Nephron (organoid): ENCODE results near the gene HORMAD2.

Experiments
- H3K27ac Mint-ChIP-seq, 3 experiments: 2 replicates each; pipeline ENCODE4 v1.8.0; 2020; ENCODE audit warnings: mixed read lengths in 3 of 3, mild to moderate bottlenecking in 2 of 3, moderate library complexity in 1 of 3
- H3K27me3 Mint-ChIP-seq: 2 replicates; pipeline ENCODE4 v1.8.0; 2021; ENCODE audit warnings: low read depth, mild to moderate bottlenecking, moderate library complexity, mixed read lengths
- H3K36me3 Mint-ChIP-seq: 2 replicates; pipeline ENCODE4 v1.8.0; 2020; ENCODE audit warnings: low read depth, mixed read lengths
- H3K4me1 Mint-ChIP-seq: 2 replicates; pipeline ENCODE4 v1.8.0; 2020; ENCODE audit warnings: mixed read lengths
- H3K4me3 Mint-ChIP-seq, 3 experiments: 2 replicates each; pipeline ENCODE4 v1.8.0; 2020; ENCODE audit warnings: mild to moderate bottlenecking in 3 of 3, mixed read lengths in 3 of 3, moderate library complexity in 2 of 3
- H3K9me3 Mint-ChIP-seq: 2 replicates; pipeline ENCODE4 v1.8.0; 2020; ENCODE audit warnings: mixed read lengths
- TF ChIP-seq, protein P1 (sequence below), 3 experiments: fragments of 200-600 bp; sonication (generic); IDR thresholded peaks; one replicate each; pipeline ENCODE4 v1.5.0; 2021; ENCODE audit warnings: antibody characterized with exemption in 3 of 3; ENCODE audit not compliant: unreplicated experiment in 3 of 3

The HORMAD2 gene, protein sequence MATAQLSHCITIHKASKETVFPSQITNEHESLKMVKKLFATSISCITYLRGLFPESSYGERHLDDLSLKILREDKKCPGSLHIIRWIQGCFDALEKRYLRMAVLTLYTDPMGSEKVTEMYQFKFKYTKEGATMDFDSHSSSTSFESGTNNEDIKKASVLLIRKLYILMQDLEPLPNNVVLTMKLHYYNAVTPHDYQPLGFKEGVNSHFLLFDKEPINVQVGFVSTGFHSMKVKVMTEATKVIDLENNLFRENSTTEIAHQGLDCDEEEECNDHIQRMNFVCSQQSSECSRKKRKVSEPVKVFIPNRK

DNA sequence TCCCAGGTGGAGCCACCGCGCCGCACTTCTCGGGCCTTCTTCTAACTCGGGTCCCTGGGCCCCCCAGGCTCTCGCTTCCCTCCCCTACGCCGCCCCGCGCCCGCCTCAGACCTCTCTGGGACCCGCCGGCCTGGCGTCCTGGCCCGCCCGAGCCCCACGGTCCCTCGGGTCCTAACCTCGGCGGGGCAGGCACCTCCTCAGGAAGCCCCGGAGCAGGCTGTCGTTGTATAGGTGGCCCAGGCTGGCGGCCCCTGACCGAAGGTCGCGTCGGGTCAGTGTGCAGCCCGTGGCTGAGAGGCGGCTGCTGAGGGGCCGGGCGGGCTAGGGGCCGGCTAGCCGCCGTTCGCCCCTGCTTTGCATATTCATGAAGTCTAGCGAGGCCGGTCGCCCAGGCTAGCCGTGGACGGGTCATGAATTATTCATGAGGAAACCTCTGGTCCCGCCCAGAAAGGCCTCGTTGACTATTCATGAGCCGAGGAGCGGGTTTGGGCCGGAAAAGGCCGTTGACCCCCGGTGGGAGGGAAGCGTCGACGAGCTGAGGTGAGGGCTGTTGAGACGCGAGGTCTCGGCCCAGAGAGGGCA is at the start of gene HORMAD2:
Gene HORMAD2, plus strand, starts transcription at position 513 of the 582 bp plus-strand sequence. CDS start 13,489 bp downstream, outside the sequence.
- TF ChIP-seq, protein P1, sequence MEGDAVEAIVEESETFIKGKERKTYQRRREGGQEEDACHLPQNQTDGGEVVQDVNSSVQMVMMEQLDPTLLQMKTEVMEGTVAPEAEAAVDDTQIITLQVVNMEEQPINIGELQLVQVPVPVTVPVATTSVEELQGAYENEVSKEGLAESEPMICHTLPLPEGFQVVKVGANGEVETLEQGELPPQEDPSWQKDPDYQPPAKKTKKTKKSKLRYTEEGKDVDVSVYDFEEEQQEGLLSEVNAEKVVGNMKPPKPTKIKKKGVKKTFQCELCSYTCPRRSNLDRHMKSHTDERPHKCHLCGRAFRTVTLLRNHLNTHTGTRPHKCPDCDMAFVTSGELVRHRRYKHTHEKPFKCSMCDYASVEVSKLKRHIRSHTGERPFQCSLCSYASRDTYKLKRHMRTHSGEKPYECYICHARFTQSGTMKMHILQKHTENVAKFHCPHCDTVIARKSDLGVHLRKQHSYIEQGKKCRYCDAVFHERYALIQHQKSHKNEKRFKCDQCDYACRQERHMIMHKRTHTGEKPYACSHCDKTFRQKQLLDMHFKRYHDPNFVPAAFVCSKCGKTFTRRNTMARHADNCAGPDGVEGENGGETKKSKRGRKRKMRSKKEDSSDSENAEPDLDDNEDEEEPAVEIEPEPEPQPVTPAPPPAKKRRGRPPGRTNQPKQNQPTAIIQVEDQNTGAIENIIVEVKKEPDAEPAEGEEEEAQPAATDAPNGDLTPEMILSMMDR (IDR thresholded peaks at IDR 0.05; ENCODE audit: unreplicated experiment in 3 of 3): no peak
- Mint-ChIP-seq H3K4me1 (peaks cover 5% of the 10 kb centered on the region), H3K9me3 (peaks cover 2% of the 10 kb centered on the region)

DNA sequence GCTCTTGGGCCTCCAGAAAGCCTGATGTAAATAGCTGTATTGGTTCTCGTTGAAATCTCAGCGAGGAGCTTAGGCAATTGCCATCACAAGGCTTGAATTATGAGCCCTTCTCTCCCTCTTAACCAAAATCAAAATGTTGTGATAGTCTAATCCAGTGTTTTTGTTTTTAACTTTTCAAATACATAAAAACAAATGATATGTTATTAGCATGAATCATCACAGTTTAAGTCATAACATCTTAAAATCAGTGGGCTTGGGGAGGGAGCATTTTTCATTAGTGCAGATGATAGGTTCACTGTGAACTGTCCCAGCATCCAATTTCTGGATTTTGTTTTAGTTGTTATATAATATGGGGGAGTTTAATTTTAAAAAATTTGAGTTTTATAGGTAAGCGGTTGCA is 48.9 kb upstream of the HORMAD2 start:
- H3K9me3 Mint-ChIP-seq: no peaks in the 10 kb centered on the region
- no peak overlapping the region for H3K27ac Mint-ChIP-seq
- H3K4me1 Mint-ChIP-seq: peaks cover 14% of the 10 kb centered on the region
- H3K36me3 Mint-ChIP-seq: peaks cover 33% of the 10 kb centered on the region
- no peaks in the 10 kb centered on the region for H3K27me3 Mint-ChIP-seq
- H3K4me3 Mint-ChIP-seq: no peak overlapping the region
- TF ChIP-seq, protein P1 (IDR thresholded peaks at IDR 0.05; ENCODE audit: unreplicated experiment in 3 of 3): no peak

More for the DNA sequence above, at the start of gene HORMAD2:
- no peak within 1 kb of the TSS for H3K27ac Mint-ChIP-seq
- peaks cover 4% of the 10 kb centered on the region for H3K27me3 Mint-ChIP-seq
- peak within 1 kb of the TSS in 2 of 3 experiments; percentile 63 to 69 for H3K4me3 Mint-ChIP-seq
- H3K36me3 Mint-ChIP-seq: no peaks in the 10 kb centered on the region

DNA sequence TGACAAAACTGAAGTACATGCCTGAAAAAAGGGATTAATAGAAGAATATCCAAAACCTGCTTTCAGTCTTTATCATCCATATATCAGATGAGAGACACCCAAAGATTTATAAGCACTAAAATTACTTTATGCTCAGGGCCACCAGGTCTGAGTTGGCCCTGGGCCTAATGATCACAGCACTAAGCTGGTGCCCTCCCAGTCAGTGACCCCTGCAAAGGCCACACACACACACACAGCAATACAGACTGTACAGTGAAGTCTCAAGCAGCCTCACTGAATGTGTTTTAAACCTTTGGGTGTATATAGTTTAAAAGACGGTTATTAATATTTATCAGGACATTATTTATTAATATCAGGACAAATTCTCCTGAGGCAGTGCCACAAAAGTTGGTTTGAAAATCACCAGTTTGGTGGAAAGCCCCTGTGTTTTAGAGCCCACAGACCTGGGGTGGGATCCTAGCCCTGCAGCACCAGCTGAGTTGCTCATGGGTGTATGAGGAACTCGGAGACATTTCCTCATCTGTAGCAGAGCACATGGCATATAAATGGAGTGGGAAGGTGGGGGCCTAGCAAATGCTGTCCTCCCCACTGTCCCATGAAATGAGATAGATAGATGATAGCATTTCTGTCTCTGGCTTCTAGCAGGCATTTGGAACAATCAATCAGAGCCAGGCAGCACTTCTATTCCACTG is 48.4 kb upstream of the HORMAD2 start:
- Mint-ChIP-seq H3K9me3 (no peaks in the 10 kb centered on the region), H3K27ac (peak overlapping the region in 2 of 3 experiments; percentile 50 to 67), H3K36me3 (peaks cover 28% of the 10 kb centered on the region), H3K4me3 (no peak overlapping the region), H3K4me1 (peaks cover 14% of the 10 kb centered on the region), H3K27me3 (no peaks in the 10 kb centered on the region)
- TF ChIP-seq, protein P1 (IDR thresholded peaks at IDR 0.05; ENCODE audit: unreplicated experiment in 3 of 3): no peak

DNA sequence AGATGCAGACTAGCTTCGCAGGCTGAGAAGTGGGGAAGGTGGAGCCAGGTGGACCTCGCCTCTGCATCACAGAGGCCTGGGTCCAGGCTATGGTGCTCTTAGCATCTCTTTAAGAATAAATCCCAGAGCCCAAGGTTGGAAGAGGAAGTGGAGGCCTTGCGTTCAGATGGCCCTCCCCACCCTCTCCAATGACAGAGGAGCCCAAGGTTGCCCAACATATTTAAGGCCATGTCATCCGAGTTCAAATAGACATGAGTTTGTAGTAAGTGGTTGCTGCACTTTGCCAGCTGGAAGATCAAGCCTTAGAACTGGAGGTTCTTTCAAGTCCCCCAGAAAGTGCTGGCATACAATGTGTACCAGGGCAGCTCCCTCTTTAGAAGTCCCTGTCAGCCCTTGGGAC is 47.1 kb upstream of the HORMAD2 start:
- Mint-ChIP-seq H3K9me3 (no peaks in the 10 kb centered on the region), H3K4me3 (no peak overlapping the region), H3K27ac (no peak overlapping the region), H3K27me3 (no peaks in the 10 kb centered on the region), H3K4me1 (peaks cover 14% of the 10 kb centered on the region), H3K36me3 (peaks cover 18% of the 10 kb centered on the region)
- TF ChIP-seq, protein P1 (IDR thresholded peaks at IDR 0.05; ENCODE audit: unreplicated experiment in 3 of 3): no peak

DNA sequence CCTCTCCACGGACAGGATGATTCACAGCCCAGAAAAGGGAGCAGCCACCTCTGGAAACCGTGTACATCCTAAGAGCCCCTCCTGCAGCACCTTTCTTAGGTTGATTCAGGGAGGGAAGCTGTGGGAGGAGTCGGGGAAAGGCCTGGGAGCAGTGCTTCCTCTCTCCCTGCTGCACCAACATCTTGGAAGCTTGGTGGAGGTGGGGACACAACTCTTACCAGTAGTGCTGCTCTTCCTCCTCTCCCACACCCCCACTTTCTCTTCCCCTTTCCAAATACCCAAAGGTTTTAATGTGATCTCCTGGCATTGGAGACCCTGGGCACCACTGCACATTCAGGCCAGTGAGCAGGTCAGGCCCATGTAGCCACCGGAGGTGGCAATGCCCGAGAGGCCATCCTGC is 46.4 kb upstream of the HORMAD2 start:
- no peaks in the 10 kb centered on the region for H3K27me3 Mint-ChIP-seq
- H3K36me3 Mint-ChIP-seq: peaks cover 14% of the 10 kb centered on the region

More for the DNA sequence above, 46.4 kb upstream of the HORMAD2 start:
- peaks cover 14% of the 10 kb centered on the region for H3K4me1 Mint-ChIP-seq
- H3K27ac Mint-ChIP-seq: no peak overlapping the region
- TF ChIP-seq, protein P1 (IDR thresholded peaks at IDR 0.05; ENCODE audit: unreplicated experiment in 3 of 3): no peak
- no peak overlapping the region for H3K4me3 Mint-ChIP-seq
- no peaks in the 10 kb centered on the region for H3K9me3 Mint-ChIP-seq
